ENCODE measurements around the gene AMFR. TPM values are rescaled to one million over a fixed set of nuclear protein-coding genes. Genes with fewer than 3 reads are reported as not detected.

The AMFR gene
- total RNA-seq, 1 donor from 2014 or later = 112 TPM

DNA sequence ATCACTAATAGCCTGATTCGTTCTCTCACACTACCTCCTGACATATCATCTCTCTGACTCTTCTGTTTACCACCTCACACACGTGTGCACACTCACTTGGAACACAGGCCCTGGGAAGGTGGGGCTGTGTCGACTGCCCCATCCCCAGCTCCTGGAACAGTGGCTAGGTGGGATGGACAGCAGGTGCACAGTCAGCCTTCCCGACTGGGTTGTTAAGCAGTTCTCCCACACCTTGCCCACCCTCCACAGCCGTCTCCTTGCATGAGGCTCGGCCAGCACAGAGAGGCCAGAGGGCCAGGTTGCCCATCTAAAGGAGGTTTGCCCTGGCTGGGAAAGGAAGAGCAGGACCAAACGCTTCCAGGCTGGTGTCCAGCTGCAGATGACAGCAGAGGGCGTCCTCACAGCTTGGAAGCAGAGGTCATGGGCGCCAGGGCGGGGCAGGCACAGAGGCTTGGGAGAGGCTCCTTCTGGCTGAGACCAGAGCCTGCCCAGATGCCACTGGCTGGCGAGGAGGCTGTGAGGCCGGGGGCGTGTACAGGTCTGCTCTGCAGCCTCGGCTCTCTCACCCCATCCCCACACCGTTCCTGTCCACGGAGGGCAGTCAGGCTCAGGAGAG is 92.8 kb downstream of the AMFR start:
- H3K27ac ChIP-seq = no peak overlapping the region
- intact Hi-C loops (cut with DNase I) = no loop called here
- DNase-seq (ENCODE audit: low spot score in 2 of 2) = no peak
- no peak overlapping the region for H3K4me3 ChIP-seq
- no peaks in the 10 kb centered on the region for H3K9me3 ChIP-seq
- TF ChIP-seq, protein P1, sequence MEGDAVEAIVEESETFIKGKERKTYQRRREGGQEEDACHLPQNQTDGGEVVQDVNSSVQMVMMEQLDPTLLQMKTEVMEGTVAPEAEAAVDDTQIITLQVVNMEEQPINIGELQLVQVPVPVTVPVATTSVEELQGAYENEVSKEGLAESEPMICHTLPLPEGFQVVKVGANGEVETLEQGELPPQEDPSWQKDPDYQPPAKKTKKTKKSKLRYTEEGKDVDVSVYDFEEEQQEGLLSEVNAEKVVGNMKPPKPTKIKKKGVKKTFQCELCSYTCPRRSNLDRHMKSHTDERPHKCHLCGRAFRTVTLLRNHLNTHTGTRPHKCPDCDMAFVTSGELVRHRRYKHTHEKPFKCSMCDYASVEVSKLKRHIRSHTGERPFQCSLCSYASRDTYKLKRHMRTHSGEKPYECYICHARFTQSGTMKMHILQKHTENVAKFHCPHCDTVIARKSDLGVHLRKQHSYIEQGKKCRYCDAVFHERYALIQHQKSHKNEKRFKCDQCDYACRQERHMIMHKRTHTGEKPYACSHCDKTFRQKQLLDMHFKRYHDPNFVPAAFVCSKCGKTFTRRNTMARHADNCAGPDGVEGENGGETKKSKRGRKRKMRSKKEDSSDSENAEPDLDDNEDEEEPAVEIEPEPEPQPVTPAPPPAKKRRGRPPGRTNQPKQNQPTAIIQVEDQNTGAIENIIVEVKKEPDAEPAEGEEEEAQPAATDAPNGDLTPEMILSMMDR (IDR thresholded peaks at IDR 0.05) = no peak
- no peaks in the 10 kb centered on the region for H3K36me3 ChIP-seq
- H3K27me3 ChIP-seq = no peaks in the 10 kb centered on the region
- no peaks in the 10 kb centered on the region for H3K4me1 ChIP-seq

DNA sequence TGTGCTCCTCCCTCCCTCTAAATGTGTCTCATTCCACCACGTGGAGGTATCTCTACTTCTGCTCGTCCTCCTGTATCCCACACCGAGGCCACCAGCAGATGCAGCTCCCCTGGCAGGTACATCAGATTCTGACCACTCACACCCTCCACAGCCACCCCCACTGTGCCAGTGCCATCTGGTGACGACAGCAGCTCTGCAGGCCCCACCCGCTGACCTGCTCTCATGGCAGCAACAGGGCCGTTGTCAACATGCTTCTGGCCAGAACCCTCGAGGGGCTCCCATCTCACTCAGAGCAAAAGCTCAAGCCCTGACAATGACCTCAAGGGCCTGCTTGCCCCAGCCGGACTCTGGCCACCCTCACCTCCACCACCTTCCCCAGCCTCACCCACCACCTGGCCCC is 93.4 kb downstream of the AMFR start:
- H3K36me3 ChIP-seq = no peaks in the 10 kb centered on the region
- no peak for DNase-seq (ENCODE audit: low spot score in 2 of 2)
- TF ChIP-seq, protein P1 (IDR thresholded peaks at IDR 0.05) = no peak
- H3K27ac ChIP-seq = no peak overlapping the region
- no peaks in the 10 kb centered on the region for H3K4me1 ChIP-seq
- intact Hi-C loops (cut with DNase I) = no loop called here
- H3K27me3 ChIP-seq = no peaks in the 10 kb centered on the region
- H3K4me3 ChIP-seq = no peak overlapping the region
- H3K9me3 ChIP-seq = no peaks in the 10 kb centered on the region

GRCh38 chr16:56331399-56331798 is 93.9 kb downstream of the AMFR start:
- no peaks in the 10 kb centered on the region for H3K36me3 ChIP-seq
- H3K27me3 ChIP-seq = no peaks in the 10 kb centered on the region
- intact Hi-C loops (cut with DNase I) = no loop called here
- no peak overlapping the region for H3K4me3 ChIP-seq
- no peak overlapping the region for H3K27ac ChIP-seq
- TF ChIP-seq, protein P1 (IDR thresholded peaks at IDR 0.05) = no peak
- no peaks in the 10 kb centered on the region for H3K9me3 ChIP-seq
- H3K4me1 ChIP-seq = no peaks in the 10 kb centered on the region
- no peak for DNase-seq (ENCODE audit: low spot score in 2 of 2)

GRCh38 chr16:56330476-56330875 is 94.9 kb downstream of the AMFR start:
- TF ChIP-seq, protein P1 (IDR thresholded peaks at IDR 0.05) = no peak
- H3K4me1 ChIP-seq = no peaks in the 10 kb centered on the region
- no peaks in the 10 kb centered on the region for H3K27me3 ChIP-seq
- H3K4me3 ChIP-seq = no peak overlapping the region
- no peak overlapping the region for H3K27ac ChIP-seq
- H3K9me3 ChIP-seq = no peaks in the 10 kb centered on the region
- H3K36me3 ChIP-seq = no peaks in the 10 kb centered on the region
- no peak for DNase-seq (ENCODE audit: low spot score in 2 of 2)
- intact Hi-C loops (cut with DNase I) = no loop called here

GRCh38 chr16:56329887-56330286 is 95.5 kb downstream of the AMFR start:
- TF ChIP-seq, protein P1 (IDR thresholded peaks at IDR 0.05) = no peak
- Histone ChIP-seq H3K9me3 (no peaks in the 10 kb centered on the region), H3K27me3 (no peaks in the 10 kb centered on the region), H3K4me3 (no peak overlapping the region), H3K27ac (no peak overlapping the region), H3K4me1 (no peaks in the 10 kb centered on the region), H3K36me3 (no peaks in the 10 kb centered on the region)
- intact Hi-C loops (cut with DNase I) = no loop called here
- no peak for DNase-seq (ENCODE audit: low spot score in 2 of 2)
